Spleen (tissue), 11 donors: ENCODE measurements around the gene SLC17A8. TPM values are rescaled to one million over a fixed set of nuclear protein-coding genes. Genes with fewer than 3 reads are reported as not detected.

ENCODE experiments used
- DNase-seq: peaks from one replicate; pipeline ENCODE4 v3.0.0-alpha.2; 2020
- H3K27ac ChIP-seq, 8 donors: fragments of 200-600 bp; sonication (generic) in 7 of 8; 1 replicate in 4 of 8; 2 replicates in 4 of 8; pipeline versions ENCODE4 v1.5.0 to v1.8.0; 2016 to 2021; ENCODE audit warnings: inconsistent platforms in 4 of 8, mild to moderate bottlenecking in 4 of 8, moderate library complexity in 1 of 8
- H3K27me3 ChIP-seq, 7 donors: fragments of 200-600 bp; sonication (generic) in 6 of 7; replicated peaks in 1 of 7; 1 replicate in 4 of 7; 2 replicates in 3 of 7; pipeline versions ENCODE4 v1.5.0 to v1.8.0; 2016 to 2021; ENCODE audit warnings: inconsistent platforms in 3 of 7, mild to moderate bottlenecking in 1 of 7
- H3K36me3 ChIP-seq, 6 donors: fragments of 200-600 bp; sonication (generic) in 5 of 6; 1 replicate in 4 of 6; 2 replicates in 2 of 6; pipeline versions ENCODE4 v1.5.0 to v1.8.0; 2016 to 2021; ENCODE audit warnings: inconsistent platforms in 2 of 6
- H3K4me1 ChIP-seq, 6 donors: fragments of 200-600 bp; sonication (generic) in 5 of 6; 1 replicate in 3 of 6; 2 replicates in 3 of 6; pipeline versions ENCODE4 v1.5.0 to v1.8.0; 2016 to 2021; ENCODE audit warnings: inconsistent platforms in 3 of 6
- H3K4me3 ChIP-seq, 8 donors: fragments of 200-600 bp; sonication (generic) in 7 of 8; 1 replicate in 4 of 8; 2 replicates in 4 of 8; pipeline versions ENCODE4 v1.5.0 to v1.8.0; 2016 to 2021; ENCODE audit warnings: inconsistent platforms in 4 of 8, mild to moderate bottlenecking in 4 of 8, moderate library complexity in 2 of 8
- H3K9me3 ChIP-seq, 8 donors: fragments of 200-600 bp; sonication (generic) in 7 of 8; 1 replicate in 4 of 8; 2 replicates in 4 of 8; pipeline versions ENCODE4 v1.5.0 to v1.8.0; 2016 to 2021; ENCODE audit warnings: inconsistent platforms in 4 of 8
- CTCF ChIP-seq, 11 experiments: fragments of 200-600 bp in 7 of 11; fragments of 450-650 bp in 4 of 11; sonication (generic) in 4 of 11; IDR thresholded peaks in 8 of 11; conservative IDR thresholded peaks in 3 of 11; 1 replicate in 7 of 11; 2 replicates in 4 of 11; pipeline versions ENCODE4 v1.4.0 to v1.8.0; 2016 to 2021; ENCODE audit warnings: antibody characterized with exemption in 11 of 11, inconsistent platforms in 4 of 11, mild to moderate bottlenecking in 1 of 11
- POLR2A ChIP-seq, 3 donors: fragments of 450-650 bp; IDR thresholded peaks; one replicate each; pipeline ENCODE4 v1.5.1; 2017; ENCODE audit warnings: antibody characterized with exemption in 3 of 3, mild to moderate bottlenecking in 1 of 3
- POLR2AphosphoS5 ChIP-seq, 3 donors: sonication (generic); formaldehyde crosslinking; IDR thresholded peaks; one replicate each; pipeline ENCODE4 v1.5.1; 2017; ENCODE audit warnings: antibody characterized with exemption in 3 of 3
- WGBS, 5 donors: extraction: QIAGEN DNeasy Blood & Tissue Kit in 3 of 5; methylation state at CpG; one replicate each; pipeline versions ENCODE4 v1.1.5 to v1.1.7; 2013 to 2018; 5-methylcytosine and 5-hydroxymethylcytosine counted together
- intact Hi-C: fragments of 100-400 bp; cut with DNase I; formaldehyde crosslinking; loops from one replicate; pipeline ENCODE4 v1.15.0; 2023; ENCODE audit warnings: low total_unique reads
- polyA plus RNA-seq, 3 donors: library from polyadenylated mRNA; stranded (reverse); fragments of 200-250 nt; gene quantifications; one replicate each; pipeline ENCODE4 v1.2.1, GENCODE V29; 2013
- total RNA-seq, 7 donors: library from RNA; depleted of rRNA in 3 of 7; stranded (reverse); fragments of >200 nt in 3 of 7; fragmentation: NEBNext Ultra II Directional in 4 of 7; extraction: Animal tissue kit (Norgen Biotek cat#: 25700) in 4 of 7; gene quantifications; one replicate each; pipeline versions ENCODE4 v1.1.0 to v1.2.1, GENCODE V29; 2016 to 2021
- donor health status: healthy with polysubstance abuse.
- donor health status: DM: no; HTN: no; CAD: no; lungs with moderate emphysema.
- donor health status: DM: no; HTN: no; CAD: no.
- donor health status: Bipolar disorder and iron deficiency.
- donor health status: healthy.
- donor health status: DM: no; HTN: no; CAD: no.
- donor health status: DM: yes; HTN: yes; CAD: no.

Gene SLC17A8
- total and polyA plus RNA-seq, 10 donors, result 0.02 to 0.34 TPM; not detected in 8

GRCh38 chr12:100365411-100365810 lies 8.5 kb downstream of the SLC17A8 start:
- H3K9me3 ChIP-seq, result no peaks in the 10 kb centered on the region
- 50 to 65% (median 59%) methylated on average over 2 of the region's 2 CpGs for WGBS, 5 donors
- H3K4me3 ChIP-seq, result no peak overlapping the region
- intact Hi-C loops, result no loop called here
- H3K36me3 ChIP-seq, result no peaks in the 10 kb centered on the region
- H3K27ac ChIP-seq, result no peak overlapping the region
- TF ChIP-seq POLR2AphosphoS5 (IDR thresholded peaks at IDR 0.05), result no peak
- TF ChIP-seq CTCF (IDR thresholded peaks at IDR 0.05 in 8 of 11, conservative IDR thresholded peaks at IDR 0.05 in 3 of 11), result no peak
- TF ChIP-seq POLR2A (IDR thresholded peaks at IDR 0.05), result no peak
- peaks cover 0 to 15% (median 0%) of the 10 kb centered on the region in 7 donors for H3K27me3 ChIP-seq
- H3K4me1 ChIP-seq, result no peaks in the 10 kb centered on the region
- DNase-seq, result no peak

- Histone ChIP-seq H3K27me3 (peaks cover 0 to 7% (median 0%) of the 10 kb centered on the region in 7 donors), H3K36me3 (no peaks in the 10 kb centered on the region), H3K4me3 (no peak overlapping the region), H3K4me1 (no peaks in the 10 kb centered on the region), H3K9me3 (no peaks in the 10 kb centered on the region), H3K27ac (no peak overlapping the region)
- WGBS, 5 donors, result 74 to 93% (median 88%) methylated on average over 1 of the region's 1 CpG
- no peak for DNase-seq
- intact Hi-C loops, result no loop called here
- no peak for TF ChIP-seq POLR2A (IDR thresholded peaks at IDR 0.05)
- no peak for TF ChIP-seq POLR2AphosphoS5 (IDR thresholded peaks at IDR 0.05)
- TF ChIP-seq CTCF (IDR thresholded peaks at IDR 0.05 in 8 of 11, conservative IDR thresholded peaks at IDR 0.05 in 3 of 11), result no peak
Measured at GRCh38 chr12:100368066-100368465, 11.2 kb downstream of the SLC17A8 start.

- Histone ChIP-seq H3K36me3 (no peaks in the 10 kb centered on the region), H3K4me1 (no peaks in the 10 kb centered on the region), H3K27me3 (peaks cover 0 to 10% (median 0%) of the 10 kb centered on the region in 7 donors), H3K27ac (no peak overlapping the region), H3K4me3 (no peak overlapping the region), H3K9me3 (no peaks in the 10 kb centered on the region)
- no peak for DNase-seq
- 78 to 89% (median 84%) methylated on average over 6 of the region's 6 CpGs for WGBS, 5 donors
- TF ChIP-seq POLR2AphosphoS5 (IDR thresholded peaks at IDR 0.05) (no peak), POLR2A (IDR thresholded peaks at IDR 0.05) (no peak), CTCF (IDR thresholded peaks at IDR 0.05 in 8 of 11, conservative IDR thresholded peaks at IDR 0.05 in 3 of 11) (no peak)
- intact Hi-C loops, result no loop called here
Measured at GRCh38 chr12:100371146-100371545, 14.3 kb downstream of the SLC17A8 start.

GRCh38 chr12:100372853-100373640 lies 16.2 kb downstream of the SLC17A8 start:
- 52 to 64% (median 57%) methylated on average over 10 to 11 of the region's 11 CpGs for WGBS, 5 donors
- intact Hi-C loops, result no loop called here
- H3K9me3 ChIP-seq, result no peaks in the 10 kb centered on the region
- H3K4me1 ChIP-seq, result no peaks in the 10 kb centered on the region
- TF ChIP-seq CTCF (IDR thresholded peaks at IDR 0.05 in 8 of 11, conservative IDR thresholded peaks at IDR 0.05 in 3 of 11) (no peak), POLR2A (IDR thresholded peaks at IDR 0.05) (no peak), POLR2AphosphoS5 (IDR thresholded peaks at IDR 0.05) (no peak)
- H3K27ac ChIP-seq, result no peak overlapping the region
- no peak overlapping the region for H3K4me3 ChIP-seq
- DNase-seq, result no peak
- peaks cover 0 to 10% (median 0%) of the 10 kb centered on the region in 7 donors for H3K27me3 ChIP-seq
- no peaks in the 10 kb centered on the region for H3K36me3 ChIP-seq
